Measurements from ENCODE around the gene OGFOD1. TPM values are rescaled to one million over a fixed set of nuclear protein-coding genes. Genes with fewer than 3 reads are reported as not detected.
A peak's percentile ranks its signal among the peaks of the same experiment; 100 is the strongest.

Gene OGFOD1
- total RNA-seq: 78.0 and 79.7 TPM in 2 replicates

DNA sequence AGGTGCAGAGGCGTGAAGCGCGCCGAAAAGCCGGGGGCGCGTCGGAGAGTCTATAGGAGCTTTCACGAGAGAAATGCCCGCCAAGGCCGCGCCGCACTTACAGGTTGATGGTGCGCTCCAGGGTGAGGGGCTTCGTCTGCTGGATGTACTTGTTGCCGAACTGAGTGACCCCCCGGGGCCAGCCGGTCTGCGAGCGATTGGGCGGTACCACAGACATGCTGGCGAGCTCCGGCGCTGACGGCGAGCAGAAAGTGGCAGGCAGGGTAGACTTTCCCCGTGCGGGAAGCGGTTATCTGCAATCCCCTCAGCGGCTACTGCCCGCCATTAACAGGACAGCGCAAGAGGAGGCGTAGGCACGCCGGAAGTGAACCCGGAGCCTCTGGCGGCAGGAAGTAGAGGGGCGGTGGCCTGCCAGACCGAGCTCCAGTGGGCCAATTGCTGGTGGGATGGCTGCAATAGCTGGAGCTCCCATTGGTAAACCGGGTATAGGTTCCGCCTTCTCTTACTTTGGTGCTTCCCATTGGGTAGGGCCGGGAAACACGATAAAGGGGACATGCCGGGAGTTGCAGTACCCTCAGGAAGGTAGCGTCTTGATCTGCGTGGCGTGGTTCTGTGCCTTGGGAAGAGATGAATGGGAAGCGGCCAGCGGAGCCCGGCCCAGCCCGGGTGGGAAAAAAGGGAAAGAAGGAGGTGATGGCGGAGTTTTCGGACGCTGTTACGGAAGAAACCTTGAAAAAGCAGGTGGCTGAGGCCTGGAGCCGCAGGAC, at the start of gene OGFOD1, which contains the start of gene NUDT21:
TSS of gene OGFOD1 (plus strand) at position 569 of the 767 bp plus-strand sequence. CDS start at position 628, 59 bp downstream.
TSS of gene NUDT21 (minus strand) at position 347 of the 767 bp plus-strand sequence. CDS start at position 217, 130 bp downstream.
- Mint-ChIP-seq H3K9me3 (no peaks in the 10 kb centered on the region), H3K27ac (peak within 1 kb of the TSS; percentile 95), H3K4me3 (ENCODE audit: low read depth) (peak within 1 kb of the TSS; percentile 97), H3K36me3 (ENCODE audit: low read depth) (peaks cover 75% of the 10 kb centered on the region), H3K27me3 (ENCODE audit: low read depth) (no peaks in the 10 kb centered on the region), H3K4me1 (ENCODE audit: low read depth) (peaks cover 53% of the 10 kb centered on the region)
- DNase-seq (ENCODE audit: low spot score): peak; percentile 92
- intact Hi-C loops (cut with micrococcal nuclease): loop anchor here (1.0 to 5.0 kb wide), 5 partner anchors 26 to 736 kb away; partner anchors contain the start of genes AMFR, BBS2, MT1X and PSME3IP1

DNA sequence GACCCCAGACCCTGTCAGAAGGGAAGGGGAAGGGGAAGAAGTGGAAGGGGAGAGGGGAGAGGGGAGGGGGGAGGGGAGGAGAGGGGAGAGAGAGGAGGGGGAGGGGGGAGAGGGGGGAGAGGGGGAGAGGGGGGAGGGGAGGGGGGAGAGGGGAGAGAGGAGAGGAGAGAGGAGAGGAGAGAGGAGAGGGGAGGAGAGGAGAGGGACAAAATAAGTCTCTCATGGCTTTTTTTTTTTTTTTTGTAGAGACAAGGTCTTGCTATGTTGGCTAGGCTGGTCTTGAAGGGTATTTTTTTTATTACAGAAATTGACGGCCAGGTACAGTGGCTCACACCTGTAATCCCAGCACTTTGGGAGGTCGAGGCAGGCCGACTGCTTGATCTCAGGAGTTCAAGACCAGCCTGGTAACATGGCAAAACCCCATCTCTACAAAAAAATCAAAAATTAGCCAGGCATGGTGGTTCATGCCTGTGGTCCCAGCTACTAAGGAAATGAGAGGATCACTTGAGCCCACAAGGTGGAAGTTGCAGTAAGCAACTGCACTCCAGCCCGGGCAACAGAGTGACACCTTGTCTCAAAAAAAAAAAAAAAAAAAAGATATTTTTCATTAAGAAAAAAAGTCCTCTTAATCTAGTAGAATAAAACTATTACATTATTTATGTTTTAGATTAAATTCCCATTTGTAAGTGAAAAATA, 45.2 kb upstream of the OGFOD1 start:
- Mint-ChIP-seq H3K27me3 (ENCODE audit: low read depth) (no peaks in the 10 kb centered on the region), H3K4me3 (ENCODE audit: low read depth) (no peak overlapping the region), H3K4me1 (ENCODE audit: low read depth) (no peaks in the 10 kb centered on the region), H3K36me3 (ENCODE audit: low read depth) (peaks cover 53% of the 10 kb centered on the region), H3K9me3 (no peaks in the 10 kb centered on the region), H3K27ac (no peak overlapping the region)
- no peak for DNase-seq (ENCODE audit: low spot score)
- intact Hi-C loops (cut with micrococcal nuclease): no loop called here

DNA sequence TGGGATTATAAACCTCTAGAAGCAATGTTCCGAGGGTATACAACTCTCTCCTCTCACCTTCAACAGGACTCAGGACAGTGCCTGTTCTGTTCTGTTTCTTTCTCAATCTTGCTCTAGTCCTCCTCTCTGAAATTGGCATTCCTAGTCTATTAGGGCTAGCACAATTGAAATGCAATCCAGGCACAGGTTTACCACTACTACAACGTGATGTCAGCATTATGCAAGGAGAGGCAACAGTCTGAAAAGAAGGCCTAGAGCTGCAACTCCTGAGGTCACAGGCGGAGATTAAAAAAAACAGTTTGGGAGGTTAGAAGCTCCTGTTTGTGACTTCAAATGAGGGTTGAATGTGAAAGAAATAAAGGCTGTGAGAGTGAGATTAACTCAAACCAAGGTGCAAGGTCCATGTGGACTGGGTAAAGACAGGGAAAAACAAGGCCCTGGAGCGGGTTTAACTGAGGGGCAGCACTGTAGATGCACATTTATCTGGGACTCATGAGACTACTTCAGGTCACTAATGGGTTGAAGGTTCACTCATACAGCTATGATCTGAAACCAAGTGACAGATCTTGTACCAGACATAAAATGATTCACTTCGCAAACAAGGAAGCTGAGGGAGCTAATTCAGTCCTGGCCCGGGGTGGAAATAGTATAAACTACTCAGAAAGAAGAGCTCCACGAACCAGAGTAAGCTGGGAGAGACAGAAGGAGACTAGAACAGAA, 42.8 kb upstream of the OGFOD1 start:
- Mint-ChIP-seq H3K36me3 (ENCODE audit: low read depth) (peaks cover 48% of the 10 kb centered on the region), H3K27me3 (ENCODE audit: low read depth) (no peaks in the 10 kb centered on the region), H3K27ac (peak overlapping the region; percentile 28), H3K9me3 (no peaks in the 10 kb centered on the region), H3K4me3 (ENCODE audit: low read depth) (no peak overlapping the region), H3K4me1 (ENCODE audit: low read depth) (no peaks in the 10 kb centered on the region)
- DNase-seq (ENCODE audit: low spot score): no peak
- intact Hi-C loops (cut with micrococcal nuclease): no loop called here

DNA sequence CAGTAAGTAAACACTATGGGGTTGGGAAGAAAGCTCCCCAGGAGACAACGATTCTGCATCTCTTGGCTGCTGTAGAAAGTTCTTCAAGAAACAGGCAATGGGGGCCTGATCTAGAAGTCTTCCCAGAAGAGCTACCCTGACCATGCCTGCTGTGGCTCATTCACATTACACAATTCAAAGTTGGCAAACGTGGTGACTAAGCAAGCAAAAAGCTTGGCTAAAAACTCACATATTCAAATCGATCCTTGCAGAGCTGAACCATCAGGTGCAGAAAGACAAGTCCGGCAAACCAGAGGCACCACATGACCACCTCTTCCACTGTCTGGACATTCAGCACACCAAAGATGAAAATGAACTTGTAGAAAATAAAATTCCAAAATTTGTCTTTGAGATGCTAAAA, 42.2 kb upstream of the OGFOD1 start:
- no peaks in the 10 kb centered on the region for H3K9me3 Mint-ChIP-seq
- intact Hi-C loops (cut with micrococcal nuclease): no loop called here
- no peaks in the 10 kb centered on the region for H3K27me3 Mint-ChIP-seq (ENCODE audit: low read depth)
- no peak overlapping the region for H3K4me3 Mint-ChIP-seq (ENCODE audit: low read depth)
- H3K27ac Mint-ChIP-seq: no peak overlapping the region
- no peak for DNase-seq (ENCODE audit: low spot score)
- peaks cover 54% of the 10 kb centered on the region for H3K36me3 Mint-ChIP-seq (ENCODE audit: low read depth)
- no peaks in the 10 kb centered on the region for H3K4me1 Mint-ChIP-seq (ENCODE audit: low read depth)

DNA sequence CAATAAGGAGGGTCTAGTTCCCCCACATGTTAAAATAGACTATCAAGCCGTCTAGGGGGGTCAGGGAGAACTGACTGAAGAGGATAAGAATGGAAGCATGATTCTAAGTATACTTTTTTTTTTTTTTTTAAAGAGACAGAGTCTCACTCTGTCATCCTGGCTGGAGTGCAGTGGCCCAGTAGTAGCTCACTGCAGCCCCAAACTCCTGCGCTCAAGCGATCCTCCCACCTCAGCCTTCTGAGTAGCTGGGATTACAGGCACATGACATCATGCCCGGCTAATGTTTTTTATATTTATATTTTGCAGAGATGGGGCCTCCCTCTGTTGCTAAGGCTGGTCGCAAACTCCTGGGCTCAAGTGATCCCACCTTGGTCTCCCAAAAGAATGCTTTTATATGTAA, 40.2 kb upstream of the OGFOD1 start:
- no peak overlapping the region for H3K4me3 Mint-ChIP-seq (ENCODE audit: low read depth)
- intact Hi-C loops (cut with micrococcal nuclease): no loop called here

DNA sequence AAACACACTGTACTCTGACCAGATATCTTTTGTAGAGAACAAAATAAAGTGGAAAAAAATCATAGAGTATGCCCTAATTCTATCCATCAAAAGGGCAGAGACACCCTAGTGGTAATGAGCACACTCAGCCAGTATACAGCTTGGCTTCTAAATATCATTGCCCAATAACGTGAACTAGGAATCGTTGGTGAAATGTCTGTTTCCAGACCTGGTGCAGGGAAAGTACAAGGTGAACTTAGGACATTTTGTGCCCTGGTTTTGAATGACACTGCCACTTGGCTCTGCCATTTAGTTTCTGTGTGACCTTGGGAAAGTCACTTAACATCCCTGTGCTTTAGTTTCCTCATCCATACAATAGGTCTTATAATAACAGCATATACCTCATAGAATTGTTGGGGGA, 39.7 kb upstream of the OGFOD1 start:
- no peak for DNase-seq (ENCODE audit: low spot score)
- H3K36me3 Mint-ChIP-seq (ENCODE audit: low read depth): peaks cover 48% of the 10 kb centered on the region
- no peak overlapping the region for H3K27ac Mint-ChIP-seq
- H3K27me3 Mint-ChIP-seq (ENCODE audit: low read depth): no peaks in the 10 kb centered on the region
- intact Hi-C loops (cut with micrococcal nuclease): no loop called here
- H3K9me3 Mint-ChIP-seq: no peaks in the 10 kb centered on the region
- no peak overlapping the region for H3K4me3 Mint-ChIP-seq (ENCODE audit: low read depth)
- peaks cover 7% of the 10 kb centered on the region for H3K4me1 Mint-ChIP-seq (ENCODE audit: low read depth)

More for the DNA sequence above, 40.2 kb upstream of the OGFOD1 start:
- no peaks in the 10 kb centered on the region for H3K9me3 Mint-ChIP-seq
- H3K36me3 Mint-ChIP-seq (ENCODE audit: low read depth): peaks cover 48% of the 10 kb centered on the region
- H3K27me3 Mint-ChIP-seq (ENCODE audit: low read depth): no peaks in the 10 kb centered on the region
- H3K27ac Mint-ChIP-seq: no peak overlapping the region
- no peak for DNase-seq (ENCODE audit: low spot score)
- H3K4me1 Mint-ChIP-seq (ENCODE audit: low read depth): peaks cover 7% of the 10 kb centered on the region

DNA sequence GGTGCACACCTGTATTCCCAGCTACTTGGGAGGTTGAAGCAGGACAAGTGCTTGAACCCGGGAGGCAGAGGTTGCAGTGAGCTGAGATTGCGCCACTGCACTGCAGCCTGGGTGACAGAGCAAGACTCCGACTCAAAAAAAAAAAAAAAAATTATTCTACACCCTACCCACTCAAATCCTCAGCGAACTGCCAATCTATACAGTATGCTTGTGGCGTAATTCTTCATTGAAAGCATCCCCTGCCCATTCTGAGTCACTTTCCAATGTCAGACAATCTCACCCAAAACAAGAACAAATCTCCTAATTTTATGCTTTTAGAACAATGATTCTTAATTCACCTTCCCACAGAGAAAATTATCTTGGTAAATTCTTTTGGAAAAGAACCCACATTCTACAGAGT, 38.0 kb upstream of the OGFOD1 start:
- intact Hi-C loops (cut with micrococcal nuclease): no loop called here
- Mint-ChIP-seq H3K9me3 (no peaks in the 10 kb centered on the region), H3K4me1 (ENCODE audit: low read depth) (peaks cover 7% of the 10 kb centered on the region), H3K36me3 (ENCODE audit: low read depth) (peaks cover 41% of the 10 kb centered on the region), H3K27ac (no peak overlapping the region), H3K27me3 (ENCODE audit: low read depth) (no peaks in the 10 kb centered on the region), H3K4me3 (ENCODE audit: low read depth) (no peak overlapping the region)
- DNase-seq (ENCODE audit: low spot score): no peak

DNA sequence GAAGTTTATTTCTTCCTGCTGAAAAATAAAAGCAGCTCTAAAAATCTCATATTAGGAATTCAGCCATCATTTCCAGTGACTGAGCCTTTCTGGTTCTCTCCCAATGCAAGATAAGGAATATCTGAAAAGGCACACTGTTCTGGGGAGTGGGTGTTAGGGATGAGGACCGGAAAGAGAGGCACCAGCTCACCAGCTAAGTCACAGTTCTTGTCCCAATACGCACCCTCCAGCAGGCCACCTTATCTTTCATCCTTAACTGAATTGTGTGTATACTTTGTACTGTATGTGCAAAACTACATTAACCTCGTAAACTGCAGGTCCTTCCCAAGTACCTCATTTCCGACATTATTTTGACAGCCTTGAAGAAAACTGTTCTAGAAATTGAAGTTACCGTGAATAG, 37.0 kb upstream of the OGFOD1 start:
- intact Hi-C loops (cut with micrococcal nuclease): no loop called here
- H3K27me3 Mint-ChIP-seq (ENCODE audit: low read depth): no peaks in the 10 kb centered on the region
- H3K4me1 Mint-ChIP-seq (ENCODE audit: low read depth): peaks cover 7% of the 10 kb centered on the region
- peaks cover 32% of the 10 kb centered on the region for H3K36me3 Mint-ChIP-seq (ENCODE audit: low read depth)
- no peak overlapping the region for H3K27ac Mint-ChIP-seq
- no peak for DNase-seq (ENCODE audit: low spot score)
- no peak overlapping the region for H3K4me3 Mint-ChIP-seq (ENCODE audit: low read depth)
- no peaks in the 10 kb centered on the region for H3K9me3 Mint-ChIP-seq

DNA sequence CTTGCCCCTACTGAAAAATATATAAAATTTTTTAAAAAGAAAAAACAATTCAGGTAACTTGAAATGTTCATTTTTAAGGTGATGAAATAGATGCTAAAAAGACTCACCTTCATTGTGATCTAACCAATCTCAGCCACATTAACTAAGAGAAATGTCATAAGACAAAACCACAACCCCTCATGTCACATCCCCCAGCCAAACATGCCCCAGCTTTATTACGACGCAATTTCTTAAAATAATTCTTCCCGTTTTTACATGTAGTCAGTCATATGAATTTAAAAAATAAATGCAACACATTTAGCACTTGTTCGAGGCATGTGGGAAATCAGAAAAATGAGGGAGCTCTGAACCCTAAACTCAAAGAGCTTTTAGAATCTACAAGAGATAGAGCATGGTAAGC, 35.5 kb upstream of the OGFOD1 start:
- intact Hi-C loops (cut with micrococcal nuclease): no loop called here
- no peak for DNase-seq (ENCODE audit: low spot score)
- Mint-ChIP-seq H3K27ac (no peak overlapping the region), H3K9me3 (no peaks in the 10 kb centered on the region), H3K4me1 (ENCODE audit: low read depth) (peaks cover 12% of the 10 kb centered on the region), H3K27me3 (ENCODE audit: low read depth) (no peaks in the 10 kb centered on the region), H3K4me3 (ENCODE audit: low read depth) (no peak overlapping the region), H3K36me3 (ENCODE audit: low read depth) (peaks cover 28% of the 10 kb centered on the region)

DNA sequence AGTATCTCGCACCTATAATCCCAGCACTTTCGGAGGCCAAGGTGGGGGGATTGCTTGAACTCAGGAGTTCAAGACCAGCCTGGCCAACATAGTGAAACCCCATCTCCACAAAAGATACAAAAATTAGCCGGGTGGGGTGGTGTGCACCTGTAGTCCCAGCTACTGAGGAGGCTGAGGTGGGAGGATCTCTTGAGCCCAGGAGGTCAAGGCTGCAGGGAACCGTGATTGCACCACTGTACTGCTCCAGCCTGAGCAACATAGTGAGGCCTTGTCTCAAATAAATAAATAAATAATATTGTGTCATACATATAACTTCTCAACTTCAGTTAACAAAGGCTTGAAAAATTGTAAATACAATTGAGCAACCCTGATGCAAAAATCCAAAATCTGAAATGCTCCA, 34.2 kb upstream of the OGFOD1 start:
- no peak for DNase-seq (ENCODE audit: low spot score)
- peaks cover 19% of the 10 kb centered on the region for H3K36me3 Mint-ChIP-seq (ENCODE audit: low read depth)
- no peak overlapping the region for H3K4me3 Mint-ChIP-seq (ENCODE audit: low read depth)
- H3K27me3 Mint-ChIP-seq (ENCODE audit: low read depth): no peaks in the 10 kb centered on the region
- H3K9me3 Mint-ChIP-seq: no peaks in the 10 kb centered on the region
- no peak overlapping the region for H3K27ac Mint-ChIP-seq
- peaks cover 19% of the 10 kb centered on the region for H3K4me1 Mint-ChIP-seq (ENCODE audit: low read depth)
- intact Hi-C loops (cut with micrococcal nuclease): no loop called here

DNA sequence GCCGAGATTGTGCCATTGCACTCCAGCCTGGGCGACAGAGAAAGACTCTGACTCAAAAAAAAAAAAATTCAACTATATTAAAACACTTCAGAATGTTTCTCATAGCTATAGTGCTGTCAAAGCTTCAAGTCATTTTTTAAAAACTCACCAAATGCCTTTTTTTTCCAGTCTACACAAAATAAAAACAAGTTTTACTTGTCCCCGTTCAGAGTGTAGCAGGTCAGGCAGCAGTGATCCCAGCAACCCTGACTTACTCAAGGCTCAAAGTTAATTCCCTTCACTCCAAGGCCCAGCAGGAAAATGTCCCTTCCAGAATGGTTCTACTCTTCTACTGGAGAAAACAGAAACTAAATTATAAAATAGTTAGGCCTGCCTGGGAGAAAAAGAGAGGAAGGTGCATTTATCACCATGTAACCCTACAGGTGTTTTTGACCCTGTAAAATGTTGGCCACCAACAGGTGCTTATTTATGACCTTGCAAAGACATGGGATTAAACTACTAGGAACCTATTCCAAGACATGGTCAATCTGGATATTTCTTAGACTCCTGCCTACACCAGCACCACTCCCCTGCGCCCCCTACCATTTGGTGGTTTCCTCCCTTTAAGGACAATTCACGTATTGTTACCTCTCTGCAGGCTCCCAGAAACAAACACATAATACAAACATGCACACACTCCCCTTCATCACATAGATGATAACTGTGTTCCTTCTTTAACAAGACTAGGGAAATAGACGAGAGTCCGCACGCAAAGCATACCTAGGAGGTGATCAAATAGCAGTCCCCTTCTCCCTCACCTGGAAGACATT, 31.4 kb upstream of the OGFOD1 start:
- no peak overlapping the region for H3K27ac Mint-ChIP-seq
- intact Hi-C loops (cut with micrococcal nuclease): no loop called here
- no peak for DNase-seq (ENCODE audit: low spot score)
- H3K9me3 Mint-ChIP-seq: no peaks in the 10 kb centered on the region
- peaks cover 42% of the 10 kb centered on the region for H3K4me1 Mint-ChIP-seq (ENCODE audit: low read depth)
- H3K27me3 Mint-ChIP-seq (ENCODE audit: low read depth): no peaks in the 10 kb centered on the region
- H3K4me3 Mint-ChIP-seq (ENCODE audit: low read depth): no peak overlapping the region
- H3K36me3 Mint-ChIP-seq (ENCODE audit: low read depth): peaks cover 7% of the 10 kb centered on the region

DNA sequence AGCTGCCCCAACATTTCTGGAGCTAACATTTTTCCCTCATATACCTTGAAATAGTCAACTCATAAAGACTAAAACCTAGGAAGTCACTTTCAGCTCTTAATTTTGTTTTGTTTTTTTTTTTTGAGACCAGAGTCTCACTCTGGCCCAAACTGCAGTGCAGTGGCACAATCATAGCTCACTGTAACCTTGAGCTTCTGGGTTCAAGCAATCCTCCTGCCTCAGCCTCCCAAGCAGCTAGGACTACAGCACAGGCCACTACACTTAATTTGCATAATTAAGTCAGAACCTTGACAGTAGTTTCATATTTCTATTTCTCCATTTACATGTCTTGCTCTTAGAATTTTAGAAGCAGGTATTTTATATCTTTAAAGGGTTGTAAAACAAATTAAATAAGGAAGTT, 30.7 kb upstream of the OGFOD1 start:
- Mint-ChIP-seq H3K27ac (no peak overlapping the region), H3K9me3 (no peaks in the 10 kb centered on the region), H3K4me3 (ENCODE audit: low read depth) (no peak overlapping the region), H3K27me3 (ENCODE audit: low read depth) (no peaks in the 10 kb centered on the region), H3K36me3 (ENCODE audit: low read depth) (peaks cover 4% of the 10 kb centered on the region), H3K4me1 (ENCODE audit: low read depth) (peaks cover 38% of the 10 kb centered on the region)
- DNase-seq (ENCODE audit: low spot score): no peak
- intact Hi-C loops (cut with micrococcal nuclease): no loop called here

All from activated T-helper 2 cell treated with anti-CD3 and anti-CD28 coated beads, Interferon-gamma antibody, Interleukin-2, Interleukin-4, amounts not matched to agents 10 μg/mL and 5 μg/mL and 100 μg/mL, durations not matched to agents 14 hours and 24 hours and 36 hours (primary cell).